Choroid plexus epithelial cell (primary cell): ENCODE data around the gene TOP3A.

ENCODE experiments used
- DNase-seq: peaks from one replicate; pipeline ENCODE4 v3.0.0-alpha.2; 2010; ENCODE audit warnings: low read depth
- H3K4me3 ChIP-seq: 2 replicates; pipeline ENCODE4 v1.5.1; 2011; ENCODE audit warnings: low read depth, mild to moderate bottlenecking, control low read depth, low read length, moderate library complexity
- CTCF ChIP-seq: conservative IDR thresholded peaks from 2 replicates; pipeline ENCODE4 v1.5.1; 2011; ENCODE audit warnings: low read depth, mild to moderate bottlenecking, control low read depth, inconsistent platforms, low read length, moderate library complexity

The TOP3A gene

DNA sequence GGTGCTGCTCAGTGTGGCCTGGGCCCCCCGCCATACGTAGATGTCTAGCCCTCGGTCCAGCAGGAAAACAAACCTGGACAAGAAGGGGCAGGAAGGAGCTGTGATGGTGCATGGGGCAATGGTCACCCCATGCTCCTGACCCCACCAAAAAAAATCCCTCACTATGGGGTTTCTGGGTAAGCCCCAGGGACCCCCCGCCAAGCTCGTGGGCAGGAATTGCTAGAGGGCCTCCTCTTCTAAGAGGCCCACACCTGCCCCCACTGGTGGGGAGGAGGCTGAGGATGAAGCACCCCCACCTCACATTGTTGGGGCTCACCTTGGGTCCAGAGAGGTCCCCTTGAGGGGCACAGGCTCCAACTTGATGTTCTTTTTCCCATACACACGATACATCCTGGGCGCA, 66.0 kb downstream of the TOP3A start:
- TF ChIP-seq CTCF = no peak
- H3K4me3 ChIP-seq = no peak overlapping the region
- no peak for DNase-seq

DNA sequence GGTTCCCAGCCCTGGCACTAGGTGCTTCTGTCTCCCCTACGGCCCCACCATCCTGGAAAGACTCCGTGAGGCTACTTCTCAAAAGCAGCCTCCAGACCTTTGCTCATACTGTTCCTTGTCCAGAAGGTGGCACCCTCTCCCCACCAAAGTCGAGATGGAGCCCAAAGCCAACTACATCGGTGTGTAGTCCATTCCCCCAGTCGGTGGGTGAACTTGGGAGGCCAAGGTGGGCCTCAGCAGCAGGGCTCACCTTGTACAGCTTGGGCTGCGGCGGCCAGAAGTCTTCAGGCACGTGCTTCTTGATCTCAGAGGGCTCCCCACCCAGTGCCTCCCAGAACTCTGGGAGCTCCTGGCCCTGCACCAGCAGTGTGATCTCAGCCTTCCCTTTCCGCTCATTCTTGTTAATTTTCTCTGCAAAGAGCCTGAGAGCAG, 66.5 kb downstream of the TOP3A start:
- DNase-seq = peak; percentile 86
- H3K4me3 ChIP-seq = no peak overlapping the region
- peak; percentile 85 for TF ChIP-seq CTCF

DNA sequence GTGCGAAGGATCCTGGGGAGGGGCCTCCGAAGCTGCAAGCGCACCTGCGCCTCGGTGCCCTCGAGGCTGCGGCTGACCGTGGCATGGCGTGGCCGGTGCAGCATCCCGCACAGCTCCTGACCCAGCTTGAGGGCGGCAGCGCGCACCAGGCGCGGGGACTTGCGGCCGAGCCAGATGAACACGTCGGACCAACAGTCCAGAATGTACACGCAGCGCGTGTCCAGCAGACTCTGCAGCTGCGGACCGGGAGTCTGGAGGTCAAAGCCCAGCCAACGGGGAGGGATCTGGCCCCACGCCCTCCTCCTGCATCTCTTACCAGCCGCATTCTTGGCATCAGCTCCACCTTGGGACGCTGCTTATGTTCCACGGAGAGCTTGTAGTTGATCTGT, 67.2 kb downstream of the TOP3A start:
- H3K4me3 ChIP-seq = no peak overlapping the region
- no peak for DNase-seq
- TF ChIP-seq CTCF = no peak

GRCh38 chr17:18246880-18247612, 67.7 kb downstream of the TOP3A start:
- DNase-seq = peak; percentile 48
- no peak for TF ChIP-seq CTCF
- no peak overlapping the region for H3K4me3 ChIP-seq

- TF ChIP-seq CTCF = no peak
Measured at GRCh38 chr17:18246109-18246725, 68.6 kb downstream of the TOP3A start.

GRCh38 chr17:18245038-18245776, 69.6 kb downstream of the TOP3A start:
- no peak for TF ChIP-seq CTCF
- DNase-seq = no peak
- no peak overlapping the region for H3K4me3 ChIP-seq

More at GRCh38 chr17:18246109-18246725, 68.6 kb downstream of the TOP3A start:
- no peak overlapping the region for H3K4me3 ChIP-seq
- DNase-seq = no peak
